Left colon (tissue), 2 donors: ENCODE data around the gene ZXDC. TPM values are rescaled to one million over a fixed set of nuclear protein-coding genes. Genes with fewer than 3 reads are reported as not detected.

Source experiments
- ATAC-seq: fragments of 200-7000 bp; cut with Tn5 transposase; one replicate; pipeline ENCODE4 v1.9.1; 2020; ENCODE audit warnings: mild to moderate bottlenecking, moderate library complexity
- DNase-seq, 2 donors: peaks; one replicate each; pipeline ENCODE4 v3.0.0-alpha.2; 2020
- intact Hi-C, 2 donors: fragments of 100-400 bp; cut with DNase I in 1 of 2; cut with micrococcal nuclease in 1 of 2; formaldehyde crosslinking; loops; one replicate each; pipeline versions ENCODE4 v1.11.2 to v1.14.0; 2022; cut with DNase I, micrococcal nuclease
- total RNA-seq, 2 donors: library from RNA; stranded (reverse); fragmentation: NEBNext Ultra II Directional; extraction: Animal tissue kit (Norgen Biotek cat#: 25700); gene quantifications; one replicate each; pipeline ENCODE4 v1.2.1, GENCODE V29; 2021
- donor health status: DM: no; HTN: no; CAD: no.
- donor health status: DM: yes; HTN: yes; CAD: no.

Gene ZXDC
- total RNA-seq, 2 donors from 2014 or later: 25.7 to 30.2 TPM

DNA sequence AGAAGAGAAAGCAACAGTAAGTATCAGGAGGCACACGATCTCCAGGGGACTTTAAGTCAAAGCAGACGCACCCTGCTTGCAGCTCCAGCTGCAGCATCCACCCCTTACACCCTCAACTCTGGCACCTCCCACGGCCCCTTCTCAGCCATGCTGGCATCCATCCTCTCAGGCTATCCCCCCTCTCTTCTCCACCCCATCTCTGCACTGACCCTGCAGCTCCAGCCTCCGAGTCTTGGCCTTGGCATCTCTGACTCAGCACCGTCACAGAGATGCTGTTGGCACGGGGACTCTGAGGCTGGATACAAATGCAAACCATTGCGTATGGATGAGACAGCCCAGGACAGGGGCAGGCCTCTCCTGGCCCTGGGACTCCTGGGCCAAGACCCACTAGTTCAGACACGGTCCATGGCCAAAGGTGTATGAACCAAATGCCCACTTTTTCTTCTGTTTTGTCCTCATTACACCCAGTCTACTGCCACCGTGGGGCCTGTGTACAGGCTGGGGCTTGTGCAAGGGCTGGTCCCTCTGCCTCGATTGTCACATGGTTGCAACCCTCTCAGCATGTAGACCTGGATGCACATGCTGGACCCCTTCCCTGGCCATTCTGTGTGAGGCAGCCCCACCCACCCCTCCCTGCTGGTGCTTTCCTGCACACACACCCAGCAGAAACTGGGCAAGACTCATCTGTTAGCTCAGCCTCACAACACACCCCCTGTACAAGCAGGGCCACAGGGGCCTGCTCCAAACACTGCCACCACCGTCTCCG lies 18.7 kb upstream of the ZXDC start:
- ATAC-seq: no peak
- intact Hi-C loops: no loop called here
- DNase-seq: no peak

GRCh38 chr3:126493739-126494138 lies 18.0 kb upstream of the ZXDC start:
- DNase-seq: no peak
- intact Hi-C loops: no loop called here
- ATAC-seq: no peak

GRCh38 chr3:126493051-126493450 lies 17.4 kb upstream of the ZXDC start:
- ATAC-seq (no peak), DNase-seq (no peak)
- intact Hi-C loops: no loop called here

DNA sequence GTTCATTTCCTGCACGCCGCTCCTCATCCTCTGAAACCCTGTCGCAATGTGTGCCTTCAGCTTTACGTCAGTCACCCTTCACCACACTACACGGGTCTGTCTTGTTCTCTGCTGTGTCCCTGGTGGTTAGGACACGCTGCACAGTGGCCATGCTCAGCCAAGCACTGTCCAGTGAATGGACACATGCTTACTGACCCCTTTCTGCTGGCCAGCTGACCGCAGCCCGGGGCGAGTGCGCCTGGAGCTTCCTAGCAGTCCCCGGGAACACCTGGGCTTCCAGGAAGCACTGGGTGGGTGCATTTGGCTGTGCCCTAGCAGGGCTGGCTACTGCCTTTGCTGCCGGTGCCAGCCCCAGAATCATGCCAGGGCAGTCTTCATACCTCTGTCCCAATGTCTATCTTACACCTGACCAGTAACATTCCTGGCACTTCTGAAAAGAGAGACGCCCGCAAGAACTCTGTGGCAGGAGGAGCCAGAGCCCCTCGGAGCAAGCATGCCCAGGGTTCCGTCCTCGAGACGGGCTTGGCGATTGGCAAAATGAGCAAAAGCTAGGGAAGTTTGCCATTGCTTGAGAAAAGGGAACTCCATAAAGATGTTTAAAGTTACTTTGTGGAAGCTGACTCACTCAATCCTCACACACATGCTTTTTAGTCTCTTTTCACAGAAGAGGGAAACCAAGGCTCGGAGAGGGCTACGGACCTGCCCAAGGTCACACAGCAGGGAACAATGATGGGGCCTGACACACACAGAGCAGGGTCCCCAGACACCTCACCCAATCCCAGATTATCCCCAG lies 15.7 kb upstream of the ZXDC start:
- DNase-seq (no peak), ATAC-seq (no peak)
- intact Hi-C loops: no loop called here

GRCh38 chr3:126490619-126491018 lies 14.9 kb upstream of the ZXDC start:
- intact Hi-C loops: no loop called here
- DNase-seq: no peak
- ATAC-seq: no peak

- DNase-seq (no peak), ATAC-seq (no peak)
- intact Hi-C loops: no loop called here
These were observed 13.3 kb upstream of the ZXDC start for GRCh38 chr3:126488886-126489569.

DNA sequence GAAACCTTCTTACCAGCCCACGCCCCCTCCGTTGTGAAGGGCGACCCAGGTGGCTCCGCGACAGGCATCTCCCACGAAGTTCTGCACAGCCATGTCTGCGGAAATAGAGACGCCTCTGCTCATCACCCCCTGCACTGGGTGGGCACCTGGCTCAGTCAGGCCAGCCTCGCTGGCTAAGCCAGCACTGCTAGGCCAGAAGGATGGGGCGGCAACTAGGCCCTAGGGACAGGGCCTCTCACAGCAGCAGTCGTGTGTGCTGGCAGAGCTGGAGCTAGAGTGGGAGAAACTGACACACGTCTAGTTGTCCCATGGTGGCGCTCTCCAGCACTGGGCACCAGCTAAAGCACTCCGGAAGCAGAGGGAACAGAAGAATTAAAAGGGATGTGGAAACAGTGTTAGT lies 12.5 kb upstream of the ZXDC start:
- no peak for DNase-seq
- no peak for ATAC-seq
- intact Hi-C loops: no loop called here

- ATAC-seq (no peak), DNase-seq (no peak)
- intact Hi-C loops: no loop called here
These were observed 11.6 kb upstream of the ZXDC start for GRCh38 chr3:126487151-126487771.

DNA sequence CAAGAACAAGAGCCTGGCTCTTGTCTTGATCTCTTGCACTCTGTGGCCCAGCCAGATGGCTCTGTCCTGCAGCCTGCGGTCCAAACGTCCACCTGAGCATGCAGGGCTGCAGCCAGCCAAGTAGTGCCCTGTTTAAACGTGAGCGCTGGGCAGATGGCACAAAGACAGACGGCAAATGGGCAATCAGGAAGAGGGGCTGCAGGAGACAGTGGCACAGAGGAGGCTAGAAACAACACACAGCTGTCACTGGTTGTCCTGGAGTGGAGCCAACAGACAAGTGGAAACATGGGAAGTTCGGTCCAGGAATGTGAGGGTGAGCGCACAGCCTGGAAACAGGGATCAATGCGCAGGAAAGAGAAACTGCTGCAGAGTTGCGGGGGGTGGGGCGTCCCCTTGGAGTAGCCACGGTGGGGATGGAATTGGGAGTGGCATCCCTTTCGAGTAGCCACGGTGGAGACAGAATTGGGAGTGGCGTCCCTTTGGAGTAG lies 10.7 kb upstream of the ZXDC start:
- no peak for ATAC-seq
- intact Hi-C loops: no loop called here
- DNase-seq: no peak

DNA sequence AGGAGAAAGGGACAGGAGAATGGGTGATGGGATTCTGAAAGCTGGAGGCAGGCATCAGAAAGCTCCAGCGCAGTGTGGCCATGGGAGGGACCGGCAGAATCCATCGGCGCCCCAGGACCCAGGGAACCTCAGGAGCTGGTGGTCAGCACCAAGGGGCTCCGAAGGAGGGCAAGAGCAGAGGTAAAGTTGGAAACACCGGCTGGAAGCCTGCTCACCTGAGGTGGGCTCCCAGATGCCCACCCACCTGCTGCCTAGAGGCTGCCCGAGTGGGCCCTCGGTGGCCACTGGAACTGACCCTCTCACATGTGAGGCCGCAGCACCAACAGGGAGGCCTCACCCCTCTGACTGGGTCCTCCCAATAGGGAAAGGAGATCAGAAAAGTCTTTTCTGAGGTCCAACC lies 10.3 kb upstream of the ZXDC start:
- no peak for ATAC-seq
- no peak for DNase-seq
- intact Hi-C loops: no loop called here

DNA sequence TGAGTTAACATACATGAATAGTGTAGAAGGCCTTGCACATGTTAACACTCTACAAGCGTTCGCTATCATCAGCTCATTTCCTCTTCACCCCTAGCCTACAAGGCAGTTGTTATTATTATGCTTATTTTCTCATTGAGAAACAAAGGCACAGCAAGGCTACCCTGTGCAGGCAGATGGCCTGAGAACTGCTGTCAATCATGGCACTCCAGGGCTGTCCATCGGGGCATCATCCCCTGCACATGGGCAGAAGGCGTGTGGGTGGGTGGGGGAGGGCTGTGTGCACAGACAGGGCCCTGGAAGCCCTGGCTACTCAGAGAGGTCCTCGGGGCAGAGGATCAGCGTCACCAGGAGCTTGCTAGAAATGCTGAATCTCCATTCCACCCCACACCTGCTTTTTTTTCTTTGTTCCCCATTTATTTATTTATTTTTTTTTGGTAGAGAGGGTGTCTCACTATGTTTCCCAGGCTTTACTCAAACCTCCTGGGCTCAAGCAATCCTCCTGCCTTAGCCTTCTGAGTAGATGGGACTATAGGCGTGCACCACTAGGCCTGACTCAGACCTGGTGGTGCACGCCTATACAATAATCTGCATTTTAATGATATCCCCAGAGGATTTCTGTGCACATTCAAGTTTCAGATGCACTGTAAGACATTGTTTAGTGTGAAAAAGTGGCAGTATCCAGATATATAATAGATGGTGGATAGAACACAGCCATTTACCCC lies 9.6 kb upstream of the ZXDC start:
- ATAC-seq (no peak), DNase-seq (no peak)
- intact Hi-C loops: no loop called here

DNA sequence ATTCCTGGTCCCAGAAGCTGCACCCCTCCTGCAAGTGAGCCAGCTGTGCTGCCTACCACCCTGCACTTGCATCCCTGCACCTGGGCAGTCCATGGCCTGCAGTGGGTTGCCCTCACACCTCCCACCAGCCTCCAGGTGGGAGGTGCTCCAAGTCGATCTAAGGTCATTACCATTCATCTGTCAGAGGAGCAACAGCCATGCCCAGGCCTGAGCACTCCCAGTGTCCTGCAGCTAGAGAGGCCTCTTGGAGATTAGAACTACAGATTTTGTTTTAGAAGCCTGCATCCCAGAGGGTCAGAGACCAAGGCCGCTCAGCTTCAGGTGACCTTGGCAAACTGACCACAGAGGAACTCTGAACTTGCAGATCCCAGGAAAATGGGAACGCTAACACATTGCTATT lies 9.0 kb upstream of the ZXDC start:
- no peak for ATAC-seq
- no peak for DNase-seq
- intact Hi-C loops: no loop called here

- no peak for DNase-seq
- intact Hi-C loops: no loop called here
- no peak for ATAC-seq
These were observed 8.5 kb upstream of the ZXDC start for GRCh38 chr3:126484148-126484547.

DNA sequence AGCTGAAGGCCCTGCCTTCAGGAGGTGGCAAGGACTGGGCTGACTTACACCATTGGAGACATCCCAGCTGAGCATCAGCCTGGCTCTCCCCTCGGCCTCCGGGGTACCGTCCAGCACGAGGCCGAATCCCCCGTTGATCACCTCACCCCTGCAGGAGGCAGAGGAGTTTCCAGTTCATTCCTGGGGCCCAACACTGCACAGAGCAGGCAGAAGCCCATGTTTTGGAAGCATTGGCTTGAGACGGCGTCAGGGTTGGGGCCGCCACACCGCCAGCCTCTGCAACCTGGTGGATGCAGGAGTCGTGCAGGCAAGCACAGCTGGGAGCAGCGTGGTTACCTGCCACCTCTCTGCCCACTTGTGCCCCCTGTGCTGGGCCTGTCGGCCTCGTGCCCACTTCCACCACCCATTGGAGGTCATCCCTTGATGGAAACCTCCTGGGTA lies 7.7 kb upstream of the ZXDC start:
- ATAC-seq: no peak
- intact Hi-C loops: no loop called here
- no peak for DNase-seq

- intact Hi-C loops: no loop called here
- no peak for DNase-seq
- ATAC-seq: no peak
These were observed 7.0 kb upstream of the ZXDC start for GRCh38 chr3:126482503-126483255.

- peak; percentile 85 for ATAC-seq
- intact Hi-C loops: no loop called here
- peak; percentile 65 to 78 for DNase-seq
These were observed 6.3 kb upstream of the ZXDC start for GRCh38 chr3:126481808-126482502.

DNA sequence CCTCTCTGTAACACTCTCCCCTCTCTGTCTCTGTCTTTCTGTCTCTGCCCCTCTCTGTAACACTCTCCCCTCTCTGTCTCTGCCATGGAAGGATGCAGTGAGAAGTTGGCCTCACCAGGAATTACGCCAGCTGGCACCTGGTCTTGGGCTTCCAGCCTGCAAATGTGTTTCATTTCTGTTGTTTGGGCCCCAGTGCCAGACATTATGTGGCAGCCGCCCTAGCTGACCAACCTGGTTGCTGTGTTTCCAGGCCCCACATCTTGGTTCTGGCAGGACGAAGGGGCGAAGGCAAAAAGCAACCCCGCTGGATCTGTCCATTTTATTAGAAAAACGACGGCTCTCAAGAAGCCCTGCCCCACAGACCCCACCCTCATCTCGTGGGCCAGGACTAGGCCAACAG lies 5.2 kb upstream of the ZXDC start:
- no peak for ATAC-seq
- intact Hi-C loops: no loop called here

More for the DNA sequence above, 5.2 kb upstream of the ZXDC start:
- DNase-seq: no peak
